ENCODE measurements around the gene CFAP92.

Gene CFAP92

GRCh38 chr3:128942161-128942952 lies 51.5 kb downstream of the CFAP92 start:
- TF ChIP-seq CTCF (IDR thresholded peaks at IDR 0.05; ENCODE audit: extremely low read depth, missing control alignments), result no peak
- DNase-seq (ENCODE audit: low spot score), result no peak

- no peak for TF ChIP-seq CTCF (IDR thresholded peaks at IDR 0.05; ENCODE audit: extremely low read depth, missing control alignments)
- no peak for DNase-seq (ENCODE audit: low spot score)
These were observed 53.6 kb downstream of the CFAP92 start for GRCh38 chr3:128940252-128940651.

GRCh38 chr3:128936341-128936740 lies 57.5 kb downstream of the CFAP92 start:
- DNase-seq (ENCODE audit: low spot score), result no peak
- TF ChIP-seq CTCF (IDR thresholded peaks at IDR 0.05; ENCODE audit: extremely low read depth, missing control alignments), result no peak

GRCh38 chr3:128935922-128936321 lies 58.0 kb downstream of the CFAP92 start:
- TF ChIP-seq CTCF (IDR thresholded peaks at IDR 0.05; ENCODE audit: extremely low read depth, missing control alignments), result no peak
- no peak for DNase-seq (ENCODE audit: low spot score)

- TF ChIP-seq CTCF (IDR thresholded peaks at IDR 0.05; ENCODE audit: extremely low read depth, missing control alignments), result no peak
- no peak for DNase-seq (ENCODE audit: low spot score)
These were observed 60.0 kb downstream of the CFAP92 start for GRCh38 chr3:128933922-128934253.

- TF ChIP-seq CTCF (IDR thresholded peaks at IDR 0.05; ENCODE audit: extremely low read depth, missing control alignments), result no peak
- no peak for DNase-seq (ENCODE audit: low spot score)
These were observed 60.5 kb downstream of the CFAP92 start for GRCh38 chr3:128933213-128933921.

GRCh38 chr3:128932516-128933212 lies 61.2 kb downstream of the CFAP92 start:
- TF ChIP-seq CTCF (IDR thresholded peaks at IDR 0.05; ENCODE audit: extremely low read depth, missing control alignments), result no peak
- no peak for DNase-seq (ENCODE audit: low spot score)
